HG03280 (cell line): ENCODE measurements around the gene CDKN1A.

Source experiments
- ATAC-seq: cut with Tn5 transposase; IDR thresholded peaks from one replicate; pipeline ENCODE4 v1.9.1; 2021; ENCODE audit warnings: mild to moderate bottlenecking, moderate library complexity; ENCODE audit not compliant: unreplicated experiment

CDKN1A gene

GRCh38 chr6:36677059-36677749 lies 1.3 kb upstream of the CDKN1A start:
- ATAC-seq: no peak

GRCh38 chr6:36677753-36678487 lies 594 bp upstream of the CDKN1A start:
- no peak for ATAC-seq

- no peak for ATAC-seq
These were observed 724 bp downstream of the CDKN1A start for GRCh38 chr6:36679043-36679833.

- ATAC-seq: no peak
These were observed 4.0 kb downstream of the CDKN1A start for GRCh38 chr6:36682328-36683144.

DNA sequence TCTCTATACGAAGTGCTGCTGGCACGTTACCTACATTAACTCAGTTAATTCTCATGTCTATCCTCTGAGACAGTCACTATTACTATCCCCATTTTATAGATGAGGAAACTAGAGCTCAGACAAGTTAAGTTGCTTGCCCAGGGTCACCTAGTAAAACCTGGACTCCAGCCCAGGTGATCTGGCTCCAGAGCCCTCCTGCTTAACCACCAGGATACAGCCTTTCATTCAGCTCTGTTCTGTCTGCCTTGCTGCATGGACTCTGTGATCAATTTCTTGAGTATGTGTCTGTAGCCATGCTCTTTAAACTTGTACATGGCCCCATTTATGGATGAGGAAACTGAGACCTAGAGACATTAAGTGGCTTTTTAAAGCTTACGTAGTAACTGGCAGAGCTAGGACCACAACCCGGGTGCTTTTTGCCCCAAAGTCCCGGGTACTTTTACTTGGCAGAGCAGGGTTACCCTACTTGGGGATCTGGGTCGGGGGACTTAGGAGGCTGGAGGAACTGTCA lies 4.7 kb downstream of the CDKN1A start:
- no peak for ATAC-seq

DNA sequence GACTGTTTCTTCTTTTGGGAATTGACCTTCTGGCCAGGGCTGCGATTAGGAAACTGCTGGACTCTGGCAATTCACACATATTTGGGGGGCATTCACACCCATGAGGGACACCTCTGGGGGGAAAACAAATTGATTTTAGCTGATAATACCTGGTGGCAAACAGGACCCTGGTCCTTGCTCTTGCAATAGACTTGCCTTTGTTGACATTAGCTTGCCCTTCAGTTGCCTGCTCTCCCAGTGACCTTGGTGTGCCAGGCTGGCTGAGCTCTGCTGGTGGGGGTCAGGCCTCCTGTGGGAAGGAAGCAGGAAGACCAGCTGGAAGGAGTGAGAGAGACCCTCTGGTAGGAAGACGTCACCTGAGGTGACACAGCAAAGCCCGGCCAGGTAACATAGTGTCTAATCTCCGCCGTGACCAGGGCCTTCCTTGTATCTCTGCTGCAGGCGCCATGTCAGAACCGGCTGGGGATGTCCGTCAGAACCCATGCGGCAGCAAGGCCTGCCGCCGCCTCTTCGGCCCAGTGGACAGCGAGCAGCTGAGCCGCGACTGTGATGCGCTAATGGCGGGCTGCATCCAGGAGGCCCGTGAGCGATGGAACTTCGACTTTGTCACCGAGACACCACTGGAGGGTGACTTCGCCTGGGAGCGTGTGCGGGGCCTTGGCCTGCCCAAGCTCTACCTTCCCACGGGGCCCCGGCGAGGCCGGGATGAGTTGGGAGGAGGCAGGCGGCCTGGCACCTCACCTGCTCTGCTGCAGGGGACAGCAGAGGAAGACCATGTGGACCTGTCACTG lies 5.3 kb downstream of the CDKN1A start:
- ATAC-seq: no peak

DNA sequence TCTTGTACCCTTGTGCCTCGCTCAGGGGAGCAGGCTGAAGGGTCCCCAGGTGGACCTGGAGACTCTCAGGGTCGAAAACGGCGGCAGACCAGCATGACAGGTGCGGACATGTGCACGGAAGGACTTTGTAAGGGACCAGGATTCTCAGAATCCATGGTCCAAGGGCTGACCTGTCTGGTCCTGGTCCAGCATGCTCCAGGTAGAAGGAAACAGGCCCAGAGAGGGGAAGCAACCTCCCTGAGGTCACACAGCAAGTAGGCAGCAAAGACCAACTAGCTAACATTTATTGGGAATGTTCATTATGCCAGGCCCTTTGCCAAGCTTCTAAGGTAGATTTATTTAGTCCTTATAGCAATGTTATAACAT lies 5.9 kb downstream of the CDKN1A start:
- no peak for ATAC-seq

GRCh38 chr6:36685166-36685924 lies 6.8 kb downstream of the CDKN1A start:
- no peak for ATAC-seq

DNA sequence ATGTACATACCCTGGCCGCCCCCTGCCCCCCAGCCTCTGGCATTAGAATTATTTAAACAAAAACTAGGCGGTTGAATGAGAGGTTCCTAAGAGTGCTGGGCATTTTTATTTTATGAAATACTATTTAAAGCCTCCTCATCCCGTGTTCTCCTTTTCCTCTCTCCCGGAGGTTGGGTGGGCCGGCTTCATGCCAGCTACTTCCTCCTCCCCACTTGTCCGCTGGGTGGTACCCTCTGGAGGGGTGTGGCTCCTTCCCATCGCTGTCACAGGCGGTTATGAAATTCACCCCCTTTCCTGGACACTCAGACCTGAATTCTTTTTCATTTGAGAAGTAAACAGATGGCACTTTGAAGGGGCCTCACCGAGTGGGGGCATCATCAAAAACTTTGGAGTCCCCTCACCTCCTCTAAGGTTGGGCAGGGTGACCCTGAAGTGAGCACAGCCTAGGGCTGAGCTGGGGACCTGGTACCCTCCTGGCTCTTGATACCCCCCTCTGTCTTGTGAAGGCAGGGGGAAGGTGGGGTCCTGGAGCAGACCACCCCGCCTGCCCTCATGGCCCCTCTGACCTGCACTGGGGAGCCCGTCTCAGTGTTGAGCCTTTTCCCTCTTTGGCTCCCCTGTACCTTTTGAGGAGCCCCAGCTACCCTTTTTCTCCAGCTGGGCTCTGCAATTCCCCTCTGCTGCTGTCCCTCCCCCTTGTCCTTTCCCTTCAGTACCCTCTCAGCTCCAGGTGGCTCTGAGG lies 7.6 kb downstream of the CDKN1A start:
- ATAC-seq: no peak

DNA sequence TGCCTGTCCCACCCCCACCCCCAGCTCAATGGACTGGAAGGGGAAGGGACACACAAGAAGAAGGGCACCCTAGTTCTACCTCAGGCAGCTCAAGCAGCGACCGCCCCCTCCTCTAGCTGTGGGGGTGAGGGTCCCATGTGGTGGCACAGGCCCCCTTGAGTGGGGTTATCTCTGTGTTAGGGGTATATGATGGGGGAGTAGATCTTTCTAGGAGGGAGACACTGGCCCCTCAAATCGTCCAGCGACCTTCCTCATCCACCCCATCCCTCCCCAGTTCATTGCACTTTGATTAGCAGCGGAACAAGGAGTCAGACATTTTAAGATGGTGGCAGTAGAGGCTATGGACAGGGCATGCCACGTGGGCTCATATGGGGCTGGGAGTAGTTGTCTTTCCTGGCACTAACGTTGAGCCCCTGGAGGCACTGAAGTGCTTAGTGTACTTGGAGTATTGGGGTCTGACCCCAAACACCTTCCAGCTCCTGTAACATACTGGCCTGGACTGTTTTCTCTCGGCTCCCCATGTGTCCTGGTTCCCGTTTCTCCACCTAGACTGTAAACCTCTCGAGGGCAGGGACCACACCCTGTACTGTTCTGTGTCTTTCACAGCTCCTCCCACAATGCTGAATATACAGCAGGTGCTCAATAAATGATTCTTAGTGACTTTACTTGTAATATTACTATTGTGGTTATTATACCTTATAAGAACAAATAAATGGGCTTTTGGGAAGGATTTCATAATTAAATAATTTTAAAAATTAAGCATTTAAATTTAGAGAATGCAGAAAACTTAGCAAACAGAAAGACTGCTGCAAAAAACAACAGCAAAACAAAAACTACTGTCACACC lies 8.4 kb downstream of the CDKN1A start:
- no peak for ATAC-seq

DNA sequence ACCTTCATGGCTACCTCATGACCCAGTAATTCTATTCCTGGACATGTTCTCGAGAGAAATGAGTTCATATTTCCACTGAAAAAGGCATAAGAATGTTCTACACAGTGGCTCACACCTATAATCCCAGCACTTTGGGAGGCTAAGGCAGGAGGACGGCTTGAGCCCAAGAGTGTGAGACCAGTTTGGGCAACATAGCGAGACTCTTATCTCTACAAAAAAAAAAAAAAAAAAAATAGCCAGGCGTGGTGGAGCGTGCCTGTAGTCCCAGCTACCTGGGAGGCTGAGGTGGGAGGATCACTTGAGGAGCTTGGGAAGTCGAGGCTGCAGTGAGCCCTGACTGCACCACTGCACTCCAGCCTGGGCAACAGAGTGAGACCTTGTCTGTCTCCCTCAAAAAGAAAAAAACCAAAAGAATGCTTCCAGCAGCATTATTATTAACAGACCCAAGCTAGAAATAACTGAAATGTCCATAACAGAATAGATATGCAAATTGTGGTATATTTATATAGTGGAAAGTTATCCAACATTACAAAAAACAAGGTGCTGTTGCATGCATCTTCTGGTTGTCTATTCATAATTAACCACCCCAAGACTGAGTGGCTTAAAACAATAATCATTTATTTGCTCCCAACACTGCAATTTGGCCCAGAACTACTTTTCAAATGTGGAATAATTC lies 9.7 kb downstream of the CDKN1A start:
- ATAC-seq: no peak

DNA sequence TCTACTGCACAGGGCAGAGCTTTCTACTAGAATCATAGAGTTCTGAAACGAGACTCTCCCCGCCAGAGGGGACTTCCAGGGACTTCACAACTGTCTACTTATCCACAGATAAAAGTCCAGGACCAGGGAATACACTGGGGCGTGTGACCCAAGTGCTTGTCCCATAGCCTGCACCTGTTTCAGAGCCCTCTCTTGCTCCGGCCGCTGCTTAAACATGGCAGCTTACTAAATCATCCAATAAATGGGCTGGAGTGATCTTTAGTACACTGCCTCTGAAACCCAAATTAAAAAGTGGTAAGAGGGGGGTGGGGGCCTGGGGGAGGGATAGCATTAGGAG lies 10.2 kb downstream of the CDKN1A start:
- ATAC-seq: no peak

DNA sequence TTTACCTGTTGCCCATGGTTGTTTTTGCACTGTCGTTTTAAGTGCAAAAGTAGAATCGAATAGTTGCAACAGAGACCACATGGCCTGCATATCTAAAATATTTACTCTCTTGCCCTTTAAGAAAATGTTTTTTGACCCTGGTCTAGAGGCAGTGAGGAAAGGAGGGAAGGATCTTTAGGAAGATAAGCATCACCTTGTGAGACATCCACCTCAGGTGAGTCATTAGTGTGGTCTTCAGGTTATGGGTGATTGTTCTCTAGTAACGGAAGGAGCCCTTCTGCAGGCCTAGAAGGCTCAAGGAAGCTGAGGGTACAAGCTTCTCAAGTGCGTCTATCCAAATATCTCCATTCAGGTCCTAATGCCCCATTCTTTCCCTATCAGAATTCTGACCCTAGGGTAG lies 12.5 kb downstream of the CDKN1A start:
- no peak for ATAC-seq

GRCh38 chr6:36691612-36692011 lies 13.1 kb downstream of the CDKN1A start:
- no peak for ATAC-seq

- ATAC-seq: no peak
These were observed 13.7 kb downstream of the CDKN1A start for GRCh38 chr6:36692220-36692619.

DNA sequence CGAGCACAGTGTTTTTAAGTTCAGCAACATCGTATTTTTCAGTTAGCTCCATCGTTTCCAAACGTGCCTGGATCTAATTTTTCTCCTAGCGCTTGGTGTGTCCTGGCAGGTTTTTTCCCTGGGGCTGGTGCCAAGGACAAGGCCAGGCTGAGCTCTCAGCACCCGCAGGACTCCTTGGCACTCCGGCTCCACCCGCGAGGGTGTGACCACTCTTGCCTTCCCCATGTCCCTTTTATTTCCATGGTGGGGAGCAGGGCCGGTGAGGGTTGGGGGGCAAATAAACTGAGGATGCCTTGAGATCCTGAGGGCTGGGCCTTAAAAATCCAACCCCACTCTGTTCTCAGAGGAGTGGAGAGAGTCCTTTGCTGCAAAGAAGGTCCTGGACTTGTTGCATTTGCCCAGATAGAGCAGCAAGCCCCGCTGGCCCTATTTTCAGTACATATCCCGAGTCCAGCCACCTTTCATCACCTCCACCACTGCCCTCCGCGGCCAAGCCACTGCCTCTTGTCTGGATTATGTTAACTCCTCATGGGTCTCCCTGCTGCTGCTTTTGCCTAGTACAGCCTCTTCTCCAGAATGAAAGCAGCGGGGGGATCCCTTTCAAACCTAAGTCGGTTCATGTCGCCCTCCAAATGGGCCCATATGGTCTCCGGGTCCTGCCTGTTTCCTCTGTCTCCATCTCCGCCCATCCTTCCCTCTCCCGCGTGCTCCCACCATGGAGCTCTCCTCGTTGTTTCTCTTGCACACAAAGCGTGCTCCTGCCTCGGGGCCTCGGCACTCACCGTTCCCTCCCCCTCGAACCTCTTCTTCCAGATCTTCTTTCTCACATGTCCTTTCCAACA lies 14.6 kb downstream of the CDKN1A start:
- ATAC-seq: no peak
